ENCODE data around the gene CASQ1. TPM values are rescaled to one million over a fixed set of nuclear protein-coding genes. Genes with fewer than 3 reads are reported as not detected.

The CASQ1 gene
- total and polyA plus RNA-seq, 2 of the 13 experiments (the other 11 are each of a cell fraction or from before 2014, with no cell fraction given), result 0.09 to 0.20 TPM

GRCh38 chr1:160224606-160225005, 34.2 kb downstream of the CASQ1 start:
- TF ChIP-seq ZKSCAN5 (CRISPR knock-in tag; IDR thresholded peaks at IDR 0.05) (no peak), ZNF343 (CRISPR knock-in tag; IDR thresholded peaks at IDR 0.05) (0 out of 2 replicates have a peak, but pooled peaks have one; percentile 30), EHMT2 (IDR thresholded peaks at IDR 0.05; ENCODE audit: borderline replicate concordance, low read depth, low read length) (no peak)
- Histone ChIP-seq H3K4me2 (ENCODE audit: low read depth, low read length) (no peak overlapping the region), H3K79me2 (ENCODE audit: insufficient read depth, low read length) (no peaks in the 10 kb centered on the region), H4K20me1 (ENCODE audit: insufficient read depth, low read length) (no peaks in the 10 kb centered on the region; the same call in 1 of the 2 replicates), H2AFZ (ENCODE audit: low read length) (no peak overlapping the region), H3K27ac (ENCODE audit: extremely low read length, insufficient read depth, low read length) (no peak overlapping the region), H3K9ac (ENCODE audit: insufficient read depth, low read depth, low read length) (no peak overlapping the region), H3K9me3 (ENCODE audit: low read length) (no peaks in the 10 kb centered on the region), H3K4me3 (replicated peaks in 1 of 3; ENCODE audit: insufficient read depth in 1 of 3, low read depth in 2 of 3, low read length in 3 of 3) (no peak overlapping the region), H3K27me3 (ENCODE audit: control insufficient read depth in 1 of 2, insufficient read depth in 2 of 2, low read length in 2 of 2) (no peaks in the 10 kb centered on the region), H3K36me3 (replicated peaks in 1 of 2; ENCODE audit: control insufficient read depth in 1 of 2, insufficient read depth in 2 of 2, low read length in 2 of 2) (peaks cover 46 to 82% of the 10 kb centered on the region in 2 experiments), H3K4me1 (ENCODE audit: insufficient read depth, low read length) (no peaks in the 10 kb centered on the region)
- no peak for FAIRE-seq
- DNase-seq (ENCODE audit: low spot score), result no peak
- WGBS (ENCODE audit: low lambda C conversion rate), result no CpG with 5 or more reads among the region's 2 CpGs
- in situ Hi-C loops (cut with HindIII; ENCODE audit: extremely low pct_ligation_motif_present, low pct_unique_long_range_greater_than_20kb) (no loop called here), intact Hi-C loops (cut with micrococcal nuclease; ENCODE audit: unreplicated experiment) (no loop called here)
- ChIA-PET POLR2A (no interaction called here), CTCF (ENCODE audit: low intra/inter-chr PET ratio, low total read pairs) (no interaction called here)
- no peak; the same call in 2 of the 3 replicates for ATAC-seq
- BruUV-seq (replicated peaks), result no TSS peak

GRCh38 chr1:160225345-160225744, 35.0 kb downstream of the CASQ1 start:
- peaks cover 44 to 87% of the 10 kb centered on the region in 2 experiments for H3K36me3 ChIP-seq (replicated peaks in 1 of 2; ENCODE audit: control insufficient read depth in 1 of 2, insufficient read depth in 2 of 2, low read length in 2 of 2)
- H3K4me1 ChIP-seq (ENCODE audit: insufficient read depth, low read length), result no peaks in the 10 kb centered on the region
- H3K4me2 ChIP-seq (ENCODE audit: low read depth, low read length), result no peak overlapping the region
- ChIA-PET POLR2A (no interaction called here), CTCF (ENCODE audit: low intra/inter-chr PET ratio, low total read pairs) (no interaction called here)
- in situ Hi-C loops (cut with HindIII; ENCODE audit: extremely low pct_ligation_motif_present, low pct_unique_long_range_greater_than_20kb), result no loop called here
- H3K27ac ChIP-seq (ENCODE audit: extremely low read length, insufficient read depth, low read length), result no peak overlapping the region
- no peak overlapping the region for H3K4me3 ChIP-seq (replicated peaks in 1 of 3; ENCODE audit: insufficient read depth in 1 of 3, low read depth in 2 of 3, low read length in 3 of 3)
- H3K9me3 ChIP-seq (ENCODE audit: low read length), result no peaks in the 10 kb centered on the region
- H3K9ac ChIP-seq (ENCODE audit: insufficient read depth, low read depth, low read length), result no peak overlapping the region
- no peaks in the 10 kb centered on the region for H4K20me1 ChIP-seq (ENCODE audit: insufficient read depth, low read length)
- H3K27me3 ChIP-seq (ENCODE audit: control insufficient read depth in 1 of 2, insufficient read depth in 2 of 2, low read length in 2 of 2), result no peaks in the 10 kb centered on the region
- ATAC-seq (no peak), DNase-seq (ENCODE audit: low spot score) (no peak), FAIRE-seq (no peak)
- BruUV-seq (replicated peaks), result no TSS peak
- 77% methylated on average over 2 of the region's 2 CpGs for WGBS (ENCODE audit: low lambda C conversion rate)
- no peaks in the 10 kb centered on the region for H3K79me2 ChIP-seq (ENCODE audit: insufficient read depth, low read length)
- no peak overlapping the region for H2AFZ ChIP-seq (ENCODE audit: low read length)
- intact Hi-C loops (cut with micrococcal nuclease; ENCODE audit: unreplicated experiment), result no loop called here
- TF ChIP-seq ZNF691 (CRISPR knock-in tag; IDR thresholded peaks at IDR 0.05; ENCODE audit: borderline replicate concordance, low read depth), result no peak
- TF ChIP-seq SPEN (CRISPR knock-in tag; IDR thresholded peaks at IDR 0.05; ENCODE audit: low read depth), result no peak
- TF ChIP-seq NFIC (IDR thresholded peaks at IDR 0.05; ENCODE audit: low read length), result no peak
- no peak for TF ChIP-seq ZNF781 (CRISPR knock-in tag; IDR thresholded peaks at IDR 0.05; ENCODE audit: borderline replicate concordance, not compliant biosample characterization)
- TF ChIP-seq ZNF609 (CRISPR knock-in tag; IDR thresholded peaks at IDR 0.05; ENCODE audit: borderline replicate concordance), result no peak
- no peak for TF ChIP-seq ZNF350 (CRISPR knock-in tag; IDR thresholded peaks at IDR 0.05; ENCODE audit: borderline replicate concordance, low read depth)
- no peak for TF ChIP-seq YEATS2 (CRISPR knock-in tag; IDR thresholded peaks at IDR 0.05; ENCODE audit: borderline replicate concordance)
- TF ChIP-seq MTA3 (CRISPR knock-in tag; IDR thresholded peaks at IDR 0.05), result no peak
- TF ChIP-seq, protein P1, sequence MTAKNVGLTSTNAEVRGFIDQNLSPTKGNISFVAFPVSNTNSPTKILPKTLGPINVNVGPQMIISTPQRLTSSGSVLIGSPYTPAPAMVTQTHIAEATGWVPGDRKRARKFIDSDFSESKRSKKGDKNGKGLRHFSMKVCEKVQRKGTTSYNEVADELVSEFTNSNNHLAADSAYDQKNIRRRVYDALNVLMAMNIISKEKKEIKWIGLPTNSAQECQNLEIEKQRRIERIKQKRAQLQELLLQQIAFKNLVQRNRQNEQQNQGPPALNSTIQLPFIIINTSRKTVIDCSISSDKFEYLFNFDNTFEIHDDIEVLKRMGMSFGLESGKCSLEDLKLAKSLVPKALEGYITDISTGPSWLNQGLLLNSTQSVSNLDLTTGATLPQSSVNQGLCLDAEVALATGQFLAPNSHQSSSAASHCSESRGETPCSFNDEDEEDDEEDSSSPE (CRISPR knock-in tag; IDR thresholded peaks at IDR 0.05), result no peak

Data from HepG2 (cell line).